Fibroblast of the aortic adventitia (primary cell): ENCODE data around the gene FRAS1. TPM values are rescaled to one million over a fixed set of nuclear protein-coding genes. Genes with fewer than 3 reads are reported as not detected.

ENCODE experiments used
- DNase-seq: peaks from one replicate; pipeline ENCODE4 v3.0.0-alpha.2; 2010; ENCODE audit warnings: low read depth
- H3K4me3 ChIP-seq: 2 replicates; pipeline ENCODE4 v1.5.1; 2011; ENCODE audit warnings: low read depth, mild to moderate bottlenecking, control low read depth, low read length, moderate library complexity
- total RNA-seq: library from RNA; depleted of rRNA; stranded (reverse); fragments of >200 nt; gene quantifications from 2 replicates; pipeline ENCODE4 v1.2.3, GENCODE V29; 2012; ENCODE audit warnings: low replicate concordance
- TF ChIP-seq, protein P1 (sequence below): IDR thresholded peaks from 2 replicates; pipeline ENCODE4 v1.5.1; 2011; ENCODE audit warnings: mild to moderate bottlenecking, low read length, control low read depth, inconsistent platforms; ENCODE audit not compliant: insufficient read depth

The FRAS1 gene
- total RNA-seq, 1 donor: 1.9 TPM

DNA sequence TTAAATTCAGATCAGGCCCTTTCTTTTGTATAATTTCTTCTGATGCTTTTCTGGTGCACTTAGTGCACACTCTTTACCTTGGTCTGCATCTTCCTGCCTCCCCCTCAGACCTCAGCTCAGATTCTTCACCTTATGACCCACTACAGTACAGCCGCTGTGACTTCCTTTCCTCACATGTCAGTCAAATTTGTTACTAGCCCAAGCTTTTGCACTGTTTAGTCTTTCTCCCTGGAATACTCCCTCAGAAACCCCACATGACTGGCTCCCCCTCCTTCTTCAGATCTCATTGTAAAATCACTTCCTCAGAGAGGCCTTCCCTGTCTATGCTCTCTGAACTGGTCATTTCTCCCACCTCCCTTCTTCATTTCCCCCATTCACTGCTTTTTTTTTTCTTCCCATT, 132.9 kb downstream of the FRAS1 start:
- H3K4me3 ChIP-seq: no peak overlapping the region

DNA sequence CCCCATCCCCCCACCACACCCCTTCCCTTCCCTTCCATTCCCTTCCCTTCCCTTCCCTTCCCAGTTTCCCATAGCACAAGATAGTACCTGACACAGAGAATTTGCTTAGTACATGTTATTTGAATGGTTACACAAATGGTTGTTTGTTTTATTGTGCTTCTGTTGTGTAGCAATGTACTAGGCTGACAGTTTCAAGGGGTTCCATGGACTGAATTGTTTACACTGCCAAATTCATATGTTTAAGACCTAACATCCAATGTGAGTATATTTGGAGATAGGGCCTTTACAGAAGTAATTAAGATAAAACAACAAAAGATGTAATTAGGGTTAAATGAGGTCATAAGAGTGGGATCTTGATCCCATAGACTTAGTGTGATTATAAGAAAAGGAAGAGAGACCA, 133.5 kb downstream of the FRAS1 start:
- no peak for DNase-seq
- TF ChIP-seq, protein P1, sequence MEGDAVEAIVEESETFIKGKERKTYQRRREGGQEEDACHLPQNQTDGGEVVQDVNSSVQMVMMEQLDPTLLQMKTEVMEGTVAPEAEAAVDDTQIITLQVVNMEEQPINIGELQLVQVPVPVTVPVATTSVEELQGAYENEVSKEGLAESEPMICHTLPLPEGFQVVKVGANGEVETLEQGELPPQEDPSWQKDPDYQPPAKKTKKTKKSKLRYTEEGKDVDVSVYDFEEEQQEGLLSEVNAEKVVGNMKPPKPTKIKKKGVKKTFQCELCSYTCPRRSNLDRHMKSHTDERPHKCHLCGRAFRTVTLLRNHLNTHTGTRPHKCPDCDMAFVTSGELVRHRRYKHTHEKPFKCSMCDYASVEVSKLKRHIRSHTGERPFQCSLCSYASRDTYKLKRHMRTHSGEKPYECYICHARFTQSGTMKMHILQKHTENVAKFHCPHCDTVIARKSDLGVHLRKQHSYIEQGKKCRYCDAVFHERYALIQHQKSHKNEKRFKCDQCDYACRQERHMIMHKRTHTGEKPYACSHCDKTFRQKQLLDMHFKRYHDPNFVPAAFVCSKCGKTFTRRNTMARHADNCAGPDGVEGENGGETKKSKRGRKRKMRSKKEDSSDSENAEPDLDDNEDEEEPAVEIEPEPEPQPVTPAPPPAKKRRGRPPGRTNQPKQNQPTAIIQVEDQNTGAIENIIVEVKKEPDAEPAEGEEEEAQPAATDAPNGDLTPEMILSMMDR: no peak
- no peak overlapping the region for H3K4me3 ChIP-seq

More for the DNA sequence above, 132.9 kb downstream of the FRAS1 start:
- TF ChIP-seq, protein P1: no peak
- no peak for DNase-seq

- TF ChIP-seq, protein P1: no peak
- no peak for DNase-seq
Observed at GRCh38 chr4:78197947-78198346, 140.8 kb downstream of the FRAS1 start.

GRCh38 chr4:78199984-78200383, 142.9 kb downstream of the FRAS1 start:
- DNase-seq: no peak
- H3K4me3 ChIP-seq: no peak overlapping the region
- TF ChIP-seq, protein P1: no peak

More at GRCh38 chr4:78197947-78198346, 140.8 kb downstream of the FRAS1 start:
- H3K4me3 ChIP-seq: no peak overlapping the region

DNA sequence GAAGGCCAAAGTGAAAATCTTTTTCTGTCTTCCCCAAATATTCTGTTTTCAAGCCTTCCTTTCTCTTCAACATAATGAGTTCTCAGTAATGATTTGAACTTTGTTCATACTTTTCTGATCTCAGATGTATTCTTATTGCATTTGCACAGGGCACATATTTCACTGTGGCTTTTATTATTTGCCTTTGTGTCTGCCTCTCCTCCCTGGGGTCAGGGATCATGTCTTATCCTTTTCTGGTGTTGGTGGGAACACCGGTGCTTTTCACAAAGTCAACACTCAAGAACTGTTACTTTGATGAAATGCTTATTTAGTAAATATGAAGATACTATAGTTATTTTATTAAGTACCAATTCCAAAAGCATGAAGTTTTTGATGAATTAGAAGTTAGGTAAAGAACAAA, 143.8 kb downstream of the FRAS1 start:
- TF ChIP-seq, protein P1: no peak
- no peak for DNase-seq
- H3K4me3 ChIP-seq: no peak overlapping the region

DNA sequence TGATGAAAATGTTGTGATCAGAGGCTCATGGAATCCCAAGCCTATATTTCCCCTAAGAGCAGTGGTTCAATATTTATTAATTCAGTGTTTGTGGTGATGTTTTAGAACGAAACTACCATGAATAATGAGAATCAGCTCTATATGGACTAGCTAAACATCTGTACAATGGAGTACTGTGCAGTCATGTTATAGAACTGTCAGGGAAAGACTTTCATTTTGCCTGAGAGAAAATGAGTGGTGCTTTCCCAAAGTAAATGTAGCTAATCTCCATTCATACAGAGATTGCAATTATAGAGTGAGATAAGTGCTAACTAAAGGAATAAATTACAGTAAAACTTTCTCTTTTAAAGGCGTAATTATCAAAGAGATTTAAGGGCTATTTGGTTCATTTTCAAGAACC, 147.1 kb downstream of the FRAS1 start:
- no peak overlapping the region for H3K4me3 ChIP-seq
- DNase-seq: no peak
- TF ChIP-seq, protein P1: no peak

DNA sequence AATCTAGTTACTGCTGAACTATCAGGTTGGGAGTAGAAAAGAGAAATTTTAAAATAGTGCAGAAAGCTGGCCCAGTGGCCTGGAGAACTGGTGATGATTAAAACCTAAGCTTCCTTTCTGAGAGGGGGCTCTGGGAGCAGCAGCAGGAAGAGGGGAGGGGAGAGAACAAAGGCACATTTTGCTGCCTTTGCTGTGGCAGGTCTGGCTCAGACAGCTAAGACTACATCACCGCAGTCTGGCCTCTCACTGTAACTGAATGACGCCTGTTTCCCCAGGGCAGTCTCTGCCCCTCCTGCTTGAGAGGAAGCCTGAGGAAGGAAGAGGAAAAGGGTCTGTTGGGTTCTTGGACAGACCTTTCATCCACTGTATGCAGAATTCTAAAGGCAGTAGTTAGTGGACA, 148.5 kb downstream of the FRAS1 start:
- TF ChIP-seq, protein P1: no peak
- no peak overlapping the region for H3K4me3 ChIP-seq

More for the DNA sequence above, 148.5 kb downstream of the FRAS1 start:
- no peak for DNase-seq
